Measurements from ENCODE around the gene SPATA1. TPM values are rescaled to one million over a fixed set of nuclear protein-coding genes. Genes with fewer than 3 reads are reported as not detected.

The SPATA1 gene
- total and polyA plus RNA-seq, 9 of the 15 experiments (the other 6 are each of a cell fraction or from before 2014, with no cell fraction given) = 0.79 to 2.9 (median 1.5) TPM

DNA sequence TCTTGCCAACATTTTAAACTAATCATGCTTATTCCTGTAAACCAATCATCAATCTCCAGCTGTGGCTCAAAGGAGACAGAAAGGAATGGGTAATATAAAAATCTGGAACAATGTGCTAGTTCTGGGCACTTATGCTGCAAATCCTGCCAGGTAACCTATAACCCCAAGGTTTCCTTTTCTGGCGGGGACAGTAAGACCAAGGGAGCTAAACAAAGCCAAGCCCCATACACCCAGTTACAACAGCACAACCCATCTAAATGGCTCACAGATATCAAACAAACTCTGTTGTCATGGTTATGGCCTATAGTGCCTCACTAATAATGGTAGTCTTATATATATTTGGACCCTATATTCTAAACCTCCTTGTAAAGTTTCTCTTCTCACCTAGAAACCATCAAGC, 104.9 kb downstream of the SPATA1 start:
- POLR2A ChIA-PET = no interaction called here
- no peaks in the 10 kb centered on the region for H3K36me3 ChIP-seq (ENCODE audit: control insufficient read depth, insufficient read depth, low read length)
- WGBS (ENCODE audit: insufficient coverage, low coverage, missing lambda C conversion rate) = 53% methylated on average over 1 of the region's 1 CpG

DNA sequence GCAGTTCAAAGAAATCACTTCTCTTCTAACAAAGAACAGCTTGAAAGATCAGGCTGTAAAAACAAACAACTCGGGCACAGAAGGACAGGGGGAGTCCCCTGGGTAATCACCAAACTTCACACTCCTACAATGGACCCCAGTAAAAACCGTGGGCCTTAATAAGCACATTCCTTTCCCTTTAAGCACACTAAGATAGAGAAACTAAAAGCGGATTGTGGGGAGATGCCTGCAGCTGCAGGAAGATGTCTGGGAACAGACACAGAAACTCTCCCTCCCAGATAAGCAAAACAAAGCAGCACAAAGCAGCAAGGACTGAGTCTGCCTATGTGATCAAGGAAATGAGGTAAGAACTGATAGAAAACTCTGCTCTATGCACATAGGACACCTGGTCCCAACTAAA, 105.6 kb downstream of the SPATA1 start:
- in situ Hi-C loops (cut with MboI) = loop anchor here (10.0 to 25.0 kb wide), 2 partner anchors 317 to 699 kb away; no protein-coding TSS in a partner anchor
- Histone ChIP-seq H3K9me1 (ENCODE audit: control insufficient read depth, insufficient read depth, low read length) (no peaks in the 10 kb centered on the region), H3K79me2 (ENCODE audit: control insufficient read depth, insufficient read depth, low read length) (no peaks in the 10 kb centered on the region), H3K4me1 (replicated peaks in 1 of 2; ENCODE audit: control insufficient read depth in 2 of 2, insufficient read depth in 2 of 2, low read length in 2 of 2) (no peaks in the 10 kb centered on the region), H3K36me3 (ENCODE audit: control insufficient read depth, insufficient read depth, low read length) (no peaks in the 10 kb centered on the region), H2AFZ (ENCODE audit: low read depth, low read length) (no peak overlapping the region), H4K20me1 (replicated peaks; ENCODE audit: control insufficient read depth, insufficient read depth, low read length) (no peaks in the 10 kb centered on the region), H3K4me3 (no peak overlapping the region), H3K9me3 (replicated peaks; ENCODE audit: control insufficient read depth, insufficient read depth, low read depth, low read length) (peaks cover 20% of the 10 kb centered on the region), H3K9ac (ENCODE audit: insufficient read depth in 1 of 2, low read depth in 2 of 2, low read length in 2 of 2) (no peak overlapping the region), H3K4me2 (ENCODE audit: insufficient read depth, low read length) (no peak overlapping the region), H3K27me3 (ENCODE audit: control insufficient read depth in 2 of 2, insufficient read depth in 2 of 2, low read length in 2 of 2) (no peaks in the 10 kb centered on the region), H3K27ac (ENCODE audit: extremely low read depth, low read depth, low read length) (no peak overlapping the region)
- DNase-seq (ENCODE audit: extremely low read depth in 1 of 4, low spot score in 3 of 4) = no peak
- ChIA-PET POLR2A (no interaction called here), CTCF (ENCODE audit: low intra/inter-chr PET ratio) (interaction anchor here (0.7 kb wide), 1 partner anchor 154 kb away, joined by 3 read pairs; no protein-coding TSS in a partner anchor)
- BruUV-seq (replicated peaks) = no TSS peak
- 7% methylated on average over 3 of the region's 3 CpGs for WGBS (ENCODE audit: insufficient coverage, low coverage, missing lambda C conversion rate)
- ATAC-seq = no peak
- FAIRE-seq = no peak
- intact Hi-C loops (cut with micrococcal nuclease) = no loop called here
- TF ChIP-seq RBM17 (IDR thresholded peaks at IDR 0.05; ENCODE audit: borderline replicate concordance, low read depth, low read length) (no peak), PHF20 (IDR thresholded peaks at IDR 0.05; ENCODE audit: partially characterized antibody) (no peak), TEAD2 (tag; IDR thresholded peaks at IDR 0.05) (no peak), ERF (CRISPR knock-in tag; IDR thresholded peaks at IDR 0.05) (no peak), ZNF551 (CRISPR knock-in tag; IDR thresholded peaks at IDR 0.05) (no peak), ZNF12 (CRISPR knock-in tag; IDR thresholded peaks at IDR 0.05) (no peak), PRPF4 (IDR thresholded peaks at IDR 0.05; ENCODE audit: insufficient read depth, low read depth, low read length, poor library complexity, severe bottlenecking) (no peak), ZNF785 (CRISPR knock-in tag; IDR thresholded peaks at IDR 0.05) (no peak), MTF1 (CRISPR knock-in tag; IDR thresholded peaks at IDR 0.05; ENCODE audit: borderline replicate concordance) (no peak), BCOR (IDR thresholded peaks at IDR 0.05) (no peak)
- TF ChIP-seq, protein P1, sequence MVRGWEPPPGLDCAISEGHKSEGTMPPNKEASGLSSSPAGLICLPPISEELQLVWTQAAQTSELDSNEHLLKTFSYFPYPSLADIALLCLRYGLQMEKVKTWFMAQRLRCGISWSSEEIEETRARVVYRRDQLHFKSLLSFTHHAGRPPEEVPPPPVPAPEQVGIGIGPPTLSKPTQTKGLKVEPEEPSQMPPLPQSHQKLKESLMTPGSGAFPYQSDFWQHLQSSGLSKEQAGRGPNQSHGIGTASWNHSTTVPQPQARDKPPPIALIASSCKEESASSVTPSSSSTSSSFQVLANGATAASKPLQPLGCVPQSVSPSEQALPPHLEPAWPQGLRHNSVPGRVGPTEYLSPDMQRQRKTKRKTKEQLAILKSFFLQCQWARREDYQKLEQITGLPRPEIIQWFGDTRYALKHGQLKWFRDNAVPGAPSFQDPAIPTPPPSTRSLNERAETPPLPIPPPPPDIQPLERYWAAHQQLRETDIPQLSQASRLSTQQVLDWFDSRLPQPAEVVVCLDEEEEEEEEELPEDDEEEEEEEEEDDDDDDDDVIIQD (CRISPR knock-in tag; IDR thresholded peaks at IDR 0.05) = no peak
- TF ChIP-seq, protein P2, sequence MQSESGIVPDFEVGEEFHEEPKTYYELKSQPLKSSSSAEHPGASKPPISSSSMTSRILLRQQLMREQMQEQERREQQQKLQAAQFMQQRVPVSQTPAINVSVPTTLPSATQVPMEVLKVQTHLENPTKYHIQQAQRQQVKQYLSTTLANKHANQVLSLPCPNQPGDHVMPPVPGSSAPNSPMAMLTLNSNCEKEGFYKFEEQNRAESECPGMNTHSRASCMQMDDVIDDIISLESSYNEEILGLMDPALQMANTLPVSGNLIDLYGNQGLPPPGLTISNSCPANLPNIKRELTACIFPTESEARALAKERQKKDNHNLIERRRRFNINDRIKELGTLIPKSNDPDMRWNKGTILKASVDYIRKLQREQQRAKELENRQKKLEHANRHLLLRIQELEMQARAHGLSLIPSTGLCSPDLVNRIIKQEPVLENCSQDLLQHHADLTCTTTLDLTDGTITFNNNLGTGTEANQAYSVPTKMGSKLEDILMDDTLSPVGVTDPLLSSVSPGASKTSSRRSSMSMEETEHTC (IDR thresholded peaks at IDR 0.05) = no peak
- TF ChIP-seq, protein P3, sequence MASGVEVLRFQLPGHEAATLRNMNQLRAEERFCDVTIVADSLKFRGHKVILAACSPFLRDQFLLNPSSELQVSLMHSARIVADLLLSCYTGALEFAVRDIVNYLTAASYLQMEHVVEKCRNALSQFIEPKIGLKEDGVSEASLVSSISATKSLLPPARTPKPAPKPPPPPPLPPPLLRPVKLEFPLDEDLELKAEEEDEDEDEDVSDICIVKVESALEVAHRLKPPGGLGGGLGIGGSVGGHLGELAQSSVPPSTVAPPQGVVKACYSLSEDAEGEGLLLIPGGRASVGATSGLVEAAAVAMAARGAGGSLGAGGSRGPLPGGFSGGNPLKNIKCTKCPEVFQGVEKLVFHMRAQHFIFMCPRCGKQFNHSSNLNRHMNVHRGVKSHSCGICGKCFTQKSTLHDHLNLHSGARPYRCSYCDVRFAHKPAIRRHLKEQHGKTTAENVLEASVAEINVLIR (CRISPR knock-in tag; IDR thresholded peaks at IDR 0.05) = no peak

More for the DNA sequence above, 104.9 kb downstream of the SPATA1 start:
- FAIRE-seq = no peak
- DNase-seq (ENCODE audit: extremely low read depth in 1 of 4, low spot score in 3 of 4) = no peak
- ATAC-seq = no peak
- Histone ChIP-seq H4K20me1 (replicated peaks; ENCODE audit: control insufficient read depth, insufficient read depth, low read length) (no peaks in the 10 kb centered on the region), H3K9me1 (ENCODE audit: control insufficient read depth, insufficient read depth, low read length) (no peaks in the 10 kb centered on the region), H3K27me3 (ENCODE audit: control insufficient read depth in 2 of 2, insufficient read depth in 2 of 2, low read length in 2 of 2) (no peaks in the 10 kb centered on the region), H3K9ac (ENCODE audit: insufficient read depth in 1 of 2, low read depth in 2 of 2, low read length in 2 of 2) (no peak overlapping the region), H3K9me3 (replicated peaks; ENCODE audit: control insufficient read depth, insufficient read depth, low read depth, low read length) (peaks cover 20% of the 10 kb centered on the region), H2AFZ (ENCODE audit: low read depth, low read length) (no peak overlapping the region), H3K27ac (ENCODE audit: extremely low read depth, low read depth, low read length) (no peak overlapping the region), H3K4me1 (replicated peaks in 1 of 2; ENCODE audit: control insufficient read depth in 2 of 2, insufficient read depth in 2 of 2, low read length in 2 of 2) (no peaks in the 10 kb centered on the region), H3K4me3 (no peak overlapping the region), H3K4me2 (ENCODE audit: insufficient read depth, low read length) (no peak overlapping the region), H3K79me2 (ENCODE audit: control insufficient read depth, insufficient read depth, low read length) (no peaks in the 10 kb centered on the region)
- TF ChIP-seq ZNF253 (CRISPR knock-in tag; conservative IDR thresholded peaks at IDR 0.05) = no peak
- CTCF ChIA-PET (ENCODE audit: low intra/inter-chr PET ratio) = no interaction called here
- in situ Hi-C loops (cut with MboI) = loop anchor here (10.0 to 25.0 kb wide), 2 partner anchors 316 to 699 kb away; no protein-coding TSS in a partner anchor
- intact Hi-C loops (cut with micrococcal nuclease) = no loop called here
- BruUV-seq (replicated peaks) = no TSS peak
